Esophagus squamous epithelium (tissue), 5 donors: ENCODE measurements around the gene TMEM271. TPM values are rescaled to one million over a fixed set of nuclear protein-coding genes. Genes with fewer than 3 reads are reported as not detected.

ENCODE experiments used
- DNase-seq: peaks from one replicate; lab custom pipeline; 2025; lab: John Stamatoyannopoulos, UW
- H3K27ac ChIP-seq, 4 donors: fragments of 200-600 bp; sonication (generic); one replicate each; pipeline ENCODE4 v1.5.1; 2016 to 2019; ENCODE audit warnings: mild to moderate bottlenecking in 1 of 4
- H3K27me3 ChIP-seq, 4 donors: fragments of 200-600 bp; sonication (generic); 1 replicate in 3 of 4; 2 replicates in 1 of 4; pipeline versions ENCODE4 v1.5.1 to v1.6.0; 2017 to 2021; ENCODE audit warnings: antibody characterized with exemption in 1 of 4
- H3K36me3 ChIP-seq, 3 donors: fragments of 200-600 bp; sonication (generic); one replicate each; pipeline ENCODE4 v1.5.1; 2016 to 2019
- H3K4me1 ChIP-seq, 3 donors: fragments of 200-600 bp; sonication (generic); one replicate each; pipeline ENCODE4 v1.5.1; 2017 to 2019
- H3K4me3 ChIP-seq, 4 donors: fragments of 200-600 bp; sonication (generic); 1 replicate in 3 of 4; 2 replicates in 1 of 4; pipeline ENCODE4 v1.5.1; 2016 to 2019; ENCODE audit warnings: mild to moderate bottlenecking in 2 of 4, moderate library complexity in 1 of 4
- H3K9me3 ChIP-seq, 3 donors: fragments of 200-600 bp; sonication (generic); one replicate each; pipeline ENCODE4 v1.5.1; 2016 to 2019
- CTCF ChIP-seq, 6 experiments: fragments of 450-650 bp in 4 of 6; fragments of 200-600 bp in 2 of 6; sonication (generic) in 2 of 6; IDR thresholded peaks; one replicate each; pipeline ENCODE4 v1.5.1; 2016 to 2019; ENCODE audit warnings: antibody characterized with exemption in 6 of 6, mild to moderate bottlenecking in 4 of 6, moderate library complexity in 4 of 6
- POLR2A ChIP-seq, 4 donors: fragments of 450-650 bp; IDR thresholded peaks; one replicate each; pipeline ENCODE4 v1.6.1; 2017; ENCODE audit warnings: antibody characterized with exemption in 4 of 4, mild to moderate bottlenecking in 4 of 4, moderate library complexity in 3 of 4
- WGBS, 2 donors: methylation state at CpG; one replicate each; pipeline ENCODE4 v1.1.5; 2018; 5-methylcytosine and 5-hydroxymethylcytosine counted together
- intact Hi-C: fragments of 100-400 bp; cut with DNase I; formaldehyde crosslinking; loops from one replicate; pipeline ENCODE4 v1.15.0; 2022
- total RNA-seq, 4 donors: library from RNA; depleted of rRNA; stranded (reverse); fragments of >200 nt; gene quantifications; one replicate each; pipeline ENCODE4 v1.1.0, GENCODE V29; 2016
- donor health status: DM: yes; HTN: yes; CAD: no.

The TMEM271 gene
- under 1 TPM in 1 of 4 donors, not detected in 3; 0.19 TPM for total RNA-seq

GRCh38 chr4:576245-576821 is at the start of gene TMEM271:
Gene TMEM271 (minus strand): TSS chr4:576295. CDS start chr4:576062, 233 bp downstream.
- Histone ChIP-seq H3K36me3 (no peaks in the 10 kb centered on the region), H3K9me3 (no peaks in the 10 kb centered on the region), H3K27ac (no peak within 1 kb of the TSS), H3K4me1 (peaks cover 5 to 34% (median 18%) of the 10 kb centered on the region in 3 donors), H3K4me3 (peak within 1 kb of the TSS; percentile 5 to 48 (median 24)), H3K27me3 (peaks cover 3 to 98% (median 21%) of the 10 kb centered on the region in 4 donors)
- TF ChIP-seq CTCF (IDR thresholded peaks at IDR 0.05) (no peak), POLR2A (IDR thresholded peaks at IDR 0.05) (no peak)
- no peak for DNase-seq
- intact Hi-C loops = no loop called here
- WGBS, 2 donors = no CpG with 5 or more reads among the region's 60 CpGs

GRCh38 chr4:625631-626161 is 49.6 kb upstream of the TMEM271 start:
- Histone ChIP-seq H3K36me3 (no peaks in the 10 kb centered on the region), H3K4me1 (no peaks in the 10 kb centered on the region), H3K9me3 (no peaks in the 10 kb centered on the region), H3K27me3 (peaks cover 0 to 73% (median 0%) of the 10 kb centered on the region in 4 donors), H3K4me3 (no peak overlapping the region), H3K27ac (no peak overlapping the region)
- 94 to 95% methylated on average over 8 to 19 of the region's 39 CpGs for WGBS, 2 donors
- DNase-seq = no peak
- intact Hi-C loops = no loop called here
- TF ChIP-seq POLR2A (IDR thresholded peaks at IDR 0.05) (no peak), CTCF (IDR thresholded peaks at IDR 0.05) (no peak)

GRCh38 chr4:624705-625590 is 48.9 kb upstream of the TMEM271 start, which contains the start of gene PDE6B:
Gene PDE6B (plus strand): TSS chr4:625573. CDS start chr4:625627, 54 bp downstream.
- no peak within 1 kb of the TSS for H3K4me3 ChIP-seq
- TF ChIP-seq POLR2A (IDR thresholded peaks at IDR 0.05) (no peak), CTCF (IDR thresholded peaks at IDR 0.05) (no peak)
- H3K36me3 ChIP-seq = no peaks in the 10 kb centered on the region
- DNase-seq = no peak
- intact Hi-C loops = no loop called here
- peaks cover 0 to 75% (median 0%) of the 10 kb centered on the region in 4 donors for H3K27me3 ChIP-seq
- H3K4me1 ChIP-seq = no peaks in the 10 kb centered on the region
- WGBS, 2 donors = 0 to 58% methylated on average over 1 to 4 of the region's 21 CpGs
- no peaks in the 10 kb centered on the region for H3K9me3 ChIP-seq
- no peak within 1 kb of the TSS for H3K27ac ChIP-seq

GRCh38 chr4:623914-624566 is 47.9 kb upstream of the TMEM271 start:
- no peak for DNase-seq
- no peak overlapping the region for H3K4me3 ChIP-seq
- WGBS, 2 donors = 53 to 71% methylated on average over 16 to 19 of the region's 29 CpGs
- H3K27me3 ChIP-seq = peaks cover 0 to 67% (median 0%) of the 10 kb centered on the region in 4 donors
- H3K27ac ChIP-seq = no peak overlapping the region
- H3K4me1 ChIP-seq = no peaks in the 10 kb centered on the region
- intact Hi-C loops = no loop called here
- H3K9me3 ChIP-seq = no peaks in the 10 kb centered on the region
- H3K36me3 ChIP-seq = no peaks in the 10 kb centered on the region
- no peak for TF ChIP-seq CTCF (IDR thresholded peaks at IDR 0.05)
- TF ChIP-seq POLR2A (IDR thresholded peaks at IDR 0.05) = no peak
